ENCODE measurements around the gene SLC30A10.
"Not testable (repeated sequence)": the region's sequence is repeated elsewhere in the genome, so short reads cannot be mapped to it uniquely, and the experiment has no call there.

The SLC30A10 gene

DNA sequence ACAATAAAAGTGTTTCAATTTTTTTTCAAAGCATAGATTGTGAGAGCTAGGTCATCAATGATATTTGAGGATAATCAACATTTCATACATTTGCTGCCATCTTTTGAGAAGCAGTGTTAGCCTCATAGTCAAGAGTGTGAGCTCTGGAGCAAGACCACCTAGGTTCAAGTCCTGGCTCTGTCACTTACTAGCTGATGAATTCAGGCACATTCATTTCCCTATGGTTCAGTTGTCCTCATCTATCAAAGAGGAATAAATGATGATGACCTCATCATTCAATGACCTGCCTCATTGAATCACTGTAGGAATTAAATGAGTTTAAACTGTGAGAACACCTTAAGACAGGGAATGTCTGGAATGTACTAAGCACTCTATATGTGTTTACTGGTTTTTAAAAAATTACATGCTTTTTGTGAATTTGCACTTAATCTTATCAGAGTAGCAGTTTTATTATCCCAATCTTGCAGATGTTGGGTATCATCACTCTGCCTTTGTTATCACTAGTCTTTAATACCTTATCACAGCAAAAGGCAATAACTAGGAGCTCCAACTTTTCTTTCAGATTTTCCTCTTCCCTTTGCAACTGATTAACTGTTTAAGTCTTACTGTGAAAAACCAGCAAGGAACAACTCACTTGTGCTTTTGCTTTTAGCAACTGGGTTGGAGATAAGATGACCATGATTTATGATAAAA lies 47.4 kb downstream of the SLC30A10 start:
- H3K4me1 ChIP-seq (ENCODE audit: low read length) = peaks cover 11% of the 10 kb centered on the region

DNA sequence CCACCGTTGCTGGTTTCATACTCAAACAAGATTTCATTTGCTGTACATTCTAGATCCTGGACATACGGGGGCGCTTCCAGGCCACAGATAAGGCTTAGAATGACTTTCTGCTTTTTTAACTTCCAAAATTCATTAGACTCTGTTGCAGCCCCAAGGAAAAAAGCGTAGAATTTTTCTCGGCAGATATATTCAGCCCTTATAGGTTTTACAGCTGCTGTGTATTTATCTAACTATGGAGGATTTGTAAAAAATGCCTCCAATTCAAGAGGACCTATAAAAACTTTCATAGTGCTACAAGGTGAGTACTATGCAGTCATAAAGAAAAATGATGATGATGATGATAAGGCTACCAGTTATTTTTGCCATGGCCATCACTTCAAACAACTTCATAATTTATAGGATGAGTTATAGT lies 51.6 kb downstream of the SLC30A10 start:
- H3K4me1 ChIP-seq (ENCODE audit: low read length) = no peaks in the 10 kb centered on the region
- H3K9ac ChIP-seq (ENCODE audit: low read length) = no peak overlapping the region
- no peaks in the 10 kb centered on the region for H3K79me2 ChIP-seq (ENCODE audit: low read length)
- H4K20me1 ChIP-seq (ENCODE audit: insufficient read depth, low read length) = no peaks in the 10 kb centered on the region
- H3K9me3 ChIP-seq (ENCODE audit: insufficient read depth, low read length) = no peaks in the 10 kb centered on the region
- no peak overlapping the region for H3K27ac ChIP-seq (ENCODE audit: low read length)
- H3K4me3 ChIP-seq (ENCODE audit: low read length) = no peak overlapping the region
- no peak overlapping the region for H2AFZ ChIP-seq (ENCODE audit: low read depth, low read length)
- peaks cover 48% of the 10 kb centered on the region for H3K27me3 ChIP-seq (ENCODE audit: low read depth, low read length)
- peak overlapping the region; percentile 42 for H3K4me2 ChIP-seq (ENCODE audit: low read length)
- no peaks in the 10 kb centered on the region for H3K36me3 ChIP-seq (replicated peaks; ENCODE audit: low read depth, low read length)
- TF ChIP-seq, protein P1, sequence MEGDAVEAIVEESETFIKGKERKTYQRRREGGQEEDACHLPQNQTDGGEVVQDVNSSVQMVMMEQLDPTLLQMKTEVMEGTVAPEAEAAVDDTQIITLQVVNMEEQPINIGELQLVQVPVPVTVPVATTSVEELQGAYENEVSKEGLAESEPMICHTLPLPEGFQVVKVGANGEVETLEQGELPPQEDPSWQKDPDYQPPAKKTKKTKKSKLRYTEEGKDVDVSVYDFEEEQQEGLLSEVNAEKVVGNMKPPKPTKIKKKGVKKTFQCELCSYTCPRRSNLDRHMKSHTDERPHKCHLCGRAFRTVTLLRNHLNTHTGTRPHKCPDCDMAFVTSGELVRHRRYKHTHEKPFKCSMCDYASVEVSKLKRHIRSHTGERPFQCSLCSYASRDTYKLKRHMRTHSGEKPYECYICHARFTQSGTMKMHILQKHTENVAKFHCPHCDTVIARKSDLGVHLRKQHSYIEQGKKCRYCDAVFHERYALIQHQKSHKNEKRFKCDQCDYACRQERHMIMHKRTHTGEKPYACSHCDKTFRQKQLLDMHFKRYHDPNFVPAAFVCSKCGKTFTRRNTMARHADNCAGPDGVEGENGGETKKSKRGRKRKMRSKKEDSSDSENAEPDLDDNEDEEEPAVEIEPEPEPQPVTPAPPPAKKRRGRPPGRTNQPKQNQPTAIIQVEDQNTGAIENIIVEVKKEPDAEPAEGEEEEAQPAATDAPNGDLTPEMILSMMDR (IDR thresholded peaks at IDR 0.05; ENCODE audit: low read depth, low read length) = peak; percentile 82
- no peak for TF ChIP-seq EZH2phosphoT487 (IDR thresholded peaks at IDR 0.05; ENCODE audit: low read depth)

More for the DNA sequence above, 47.4 kb downstream of the SLC30A10 start:
- Histone ChIP-seq H3K4me2 (ENCODE audit: low read length) (no peak overlapping the region), H3K36me3 (replicated peaks; ENCODE audit: low read depth, low read length) (no peaks in the 10 kb centered on the region), H3K9me3 (ENCODE audit: insufficient read depth, low read length) (no peaks in the 10 kb centered on the region), H3K27me3 (ENCODE audit: low read depth, low read length) (peaks cover 43% of the 10 kb centered on the region), H3K4me3 (ENCODE audit: low read length) (no peak overlapping the region), H3K79me2 (ENCODE audit: low read length) (no peaks in the 10 kb centered on the region), H2AFZ (ENCODE audit: low read depth, low read length) (no peak overlapping the region), H3K27ac (ENCODE audit: low read length) (no peak overlapping the region), H4K20me1 (ENCODE audit: insufficient read depth, low read length) (no peaks in the 10 kb centered on the region), H3K9ac (ENCODE audit: low read length) (no peak overlapping the region)
- TF ChIP-seq EZH2phosphoT487 (IDR thresholded peaks at IDR 0.05; ENCODE audit: low read depth) = no peak
- TF ChIP-seq, protein P1 (IDR thresholded peaks at IDR 0.05; ENCODE audit: low read depth, low read length) = no peak

DNA sequence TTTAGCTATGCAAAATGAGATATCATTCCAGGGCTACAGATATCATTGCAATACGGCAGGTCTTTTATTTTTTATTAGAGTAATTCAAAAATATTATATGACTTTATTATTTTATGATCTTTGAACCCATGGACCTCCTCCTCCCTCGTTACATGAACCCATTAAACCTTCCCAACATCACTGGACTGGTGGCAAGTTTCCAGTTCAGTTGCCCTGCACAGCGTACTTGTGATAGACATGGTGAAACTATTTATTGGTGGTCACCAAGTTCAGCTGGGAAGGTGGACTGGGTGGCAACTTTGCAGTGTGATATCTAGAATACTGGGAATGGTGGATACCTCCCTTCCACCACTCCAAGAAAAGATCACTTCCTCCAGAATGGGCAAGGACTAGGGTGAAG lies 52.5 kb downstream of the SLC30A10 start:
- H4K20me1 ChIP-seq (ENCODE audit: insufficient read depth, low read length) = no peaks in the 10 kb centered on the region
- H3K36me3 ChIP-seq (replicated peaks; ENCODE audit: low read depth, low read length) = no peaks in the 10 kb centered on the region
- no peak for TF ChIP-seq EZH2phosphoT487 (IDR thresholded peaks at IDR 0.05; ENCODE audit: low read depth)
- TF ChIP-seq, protein P1 (IDR thresholded peaks at IDR 0.05; ENCODE audit: low read depth, low read length) = no peak
- H3K4me1 ChIP-seq (ENCODE audit: low read length) = no peaks in the 10 kb centered on the region
- H3K9ac ChIP-seq (ENCODE audit: low read length) = no peak overlapping the region
- no peak overlapping the region for H3K27ac ChIP-seq (ENCODE audit: low read length)
- H3K79me2 ChIP-seq (ENCODE audit: low read length) = no peaks in the 10 kb centered on the region
- H3K9me3 ChIP-seq (ENCODE audit: insufficient read depth, low read length) = no peaks in the 10 kb centered on the region
- no peak overlapping the region for H3K4me2 ChIP-seq (ENCODE audit: low read length)
- no peak overlapping the region for H3K4me3 ChIP-seq (ENCODE audit: low read length)
- no peak overlapping the region for H2AFZ ChIP-seq (ENCODE audit: low read depth, low read length)
- H3K27me3 ChIP-seq (ENCODE audit: low read depth, low read length) = peaks cover 38% of the 10 kb centered on the region

DNA sequence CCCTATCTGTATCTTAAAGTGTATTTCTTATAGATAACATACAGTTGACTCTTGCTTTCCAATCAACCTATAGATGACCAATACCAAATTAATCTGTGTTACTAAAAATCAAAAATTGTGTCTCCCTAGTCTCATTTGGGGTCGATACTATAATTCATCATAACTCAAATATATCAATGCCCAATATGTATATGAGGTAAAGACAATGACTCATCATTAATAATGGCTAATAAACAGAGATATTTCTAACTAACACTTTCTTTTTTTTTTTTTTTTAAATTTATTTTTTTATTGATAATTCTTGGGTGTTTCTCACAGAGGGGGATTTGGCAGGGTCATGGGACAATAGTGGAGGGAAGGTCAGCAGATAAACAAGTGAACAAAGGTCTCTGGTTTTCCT lies 55.8 kb downstream of the SLC30A10 start:
- H3K9me3 ChIP-seq (ENCODE audit: insufficient read depth, low read length); H3K4me3 ChIP-seq (ENCODE audit: low read length); H4K20me1 ChIP-seq (ENCODE audit: insufficient read depth, low read length); H3K4me2 ChIP-seq (ENCODE audit: low read length); H3K9ac ChIP-seq (ENCODE audit: low read length); H3K27ac ChIP-seq (ENCODE audit: low read length); H2AFZ ChIP-seq (ENCODE audit: low read depth, low read length); H3K4me1 ChIP-seq (ENCODE audit: low read length); H3K36me3 ChIP-seq (replicated peaks; ENCODE audit: low read depth, low read length); H3K79me2 ChIP-seq (ENCODE audit: low read length): not testable (repeated sequence)
- H3K27me3 ChIP-seq (ENCODE audit: low read depth, low read length) = peaks cover 12% of the 10 kb centered on the region

Data from OCI-LY3 (cell line).